NCI-H2029 (cell line): ENCODE measurements around the gene PSD.

Experiments
- DNase-seq: peaks from one replicate; lab custom pipeline; 2025; lab: John Stamatoyannopoulos, UW

Gene PSD

DNA sequence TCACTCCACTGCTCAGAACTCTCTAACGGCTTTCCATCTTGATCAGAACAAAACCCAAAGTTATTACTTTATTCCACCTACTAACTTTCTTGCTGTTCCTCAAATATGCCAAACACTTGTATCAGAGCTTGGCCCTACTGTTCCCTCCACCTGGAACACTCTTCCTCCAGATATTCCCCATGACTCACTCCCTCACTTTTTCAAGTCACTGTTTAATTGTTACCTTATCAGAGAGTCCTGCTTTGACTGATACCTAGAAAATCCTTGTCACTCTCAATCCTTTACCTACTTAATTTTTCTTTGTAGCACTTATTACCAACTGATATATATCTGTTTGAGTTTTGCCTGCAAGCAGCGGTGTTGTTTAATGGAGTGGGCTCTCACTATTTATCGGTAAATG is 28.7 kb downstream of the PSD start:
- no peak for DNase-seq

- no peak for DNase-seq
Observed at GRCh38 chr10:102384606-102385429, 33.8 kb downstream of the PSD start.

DNA sequence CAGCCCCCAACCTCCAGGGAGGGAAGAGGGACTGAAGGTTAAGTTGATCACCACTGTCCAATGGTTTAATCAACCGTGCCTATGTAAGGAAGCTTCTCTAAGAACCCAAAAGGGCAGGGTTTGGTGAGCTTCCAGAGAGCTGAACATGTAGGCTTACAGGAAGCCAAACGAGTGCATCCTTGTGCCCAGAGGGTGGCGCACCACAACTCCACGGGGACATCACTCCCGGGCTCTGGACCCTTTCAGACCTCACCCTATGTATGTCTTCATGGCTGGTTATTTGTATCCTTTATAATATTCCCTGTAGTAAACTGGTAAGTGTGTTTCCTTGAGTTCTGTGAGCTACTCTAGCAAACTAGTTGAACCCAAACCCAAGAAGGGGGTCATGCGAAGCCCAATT is 34.5 kb downstream of the PSD start:
- DNase-seq: no peak

DNA sequence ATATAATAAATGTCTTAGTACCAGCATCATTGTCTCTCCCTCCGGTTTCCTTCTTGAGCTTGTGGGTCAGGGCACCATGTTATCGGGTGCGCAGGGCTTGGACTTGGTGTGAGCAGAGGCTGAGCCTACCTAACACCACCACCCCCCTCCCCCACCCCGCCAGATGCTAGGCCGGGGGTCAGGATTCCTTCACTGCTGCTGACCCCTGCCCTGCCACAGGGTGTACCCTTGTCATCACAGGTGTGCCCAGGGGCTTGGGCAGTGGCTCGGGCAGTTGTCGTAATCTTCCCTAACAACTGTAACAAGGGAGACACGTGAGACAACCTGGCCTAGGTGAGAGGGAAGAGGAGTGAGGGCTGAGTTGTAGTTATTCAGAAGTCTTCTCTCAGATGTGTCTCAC is 35.7 kb downstream of the PSD start:
- DNase-seq: no peak

DNA sequence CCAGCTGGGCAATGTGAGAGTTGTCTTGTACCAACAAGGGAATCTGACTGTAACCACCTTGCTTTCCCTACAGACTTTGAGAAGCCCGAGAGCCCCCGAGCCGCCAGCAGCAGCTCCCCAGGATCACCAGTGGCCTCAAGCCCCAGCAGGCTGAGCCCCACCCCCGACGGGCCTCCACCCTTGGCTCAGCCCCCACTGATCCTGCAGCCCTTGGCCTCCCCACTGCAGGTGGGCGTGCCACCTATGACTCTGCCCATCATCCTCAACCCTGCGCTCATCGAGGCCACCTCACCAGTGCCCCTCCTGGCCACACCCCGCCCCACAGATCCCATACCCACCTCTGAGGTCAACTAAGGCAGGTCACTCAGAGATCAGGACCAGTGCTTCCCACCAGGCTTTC is 36.6 kb downstream of the PSD start:
- DNase-seq: no peak

- DNase-seq: no peak
Observed at GRCh38 chr10:102379383-102379782, 39.2 kb downstream of the PSD start.

DNA sequence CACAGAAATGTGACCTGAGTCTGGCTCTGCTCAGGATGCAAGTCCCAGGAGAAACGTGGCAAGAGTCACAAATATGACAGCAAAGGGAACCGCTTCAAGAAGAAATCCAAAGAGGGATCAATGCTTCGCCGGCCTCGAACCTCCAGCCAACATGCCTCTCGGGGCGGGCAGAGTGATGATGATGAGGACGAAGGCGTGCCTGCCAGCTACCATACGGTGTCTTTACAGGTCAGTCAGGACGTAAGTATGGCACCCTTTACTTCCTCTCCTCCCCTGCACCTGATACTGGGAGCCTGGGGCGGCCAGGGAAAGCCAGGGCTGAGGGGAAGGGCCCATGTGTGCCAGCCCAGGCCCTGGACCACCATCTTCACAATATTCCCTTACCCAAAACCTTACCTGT is 41.7 kb downstream of the PSD start:
- DNase-seq: no peak

- DNase-seq: no peak
Observed at GRCh38 chr10:102375867-102376266, 42.7 kb downstream of the PSD start.

DNA sequence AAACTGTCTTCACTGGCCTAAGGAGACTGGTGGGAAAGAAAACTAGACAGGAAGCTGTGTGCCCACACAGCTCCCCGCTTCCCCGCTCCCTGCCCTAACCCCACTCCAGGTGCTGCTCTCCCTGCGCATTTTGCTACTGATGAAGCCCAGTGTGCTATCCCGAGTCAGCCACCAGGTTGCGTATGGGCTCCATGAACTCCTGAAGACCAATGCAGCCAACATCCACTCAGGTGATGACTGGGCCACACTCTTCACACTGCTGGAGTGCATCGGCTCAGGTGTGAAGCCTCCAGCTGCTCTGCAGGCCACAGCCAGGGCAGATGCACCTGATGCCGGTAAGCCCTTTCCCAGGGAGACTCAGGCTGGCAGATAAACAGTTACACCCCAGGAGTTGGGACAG is 43.3 kb downstream of the PSD start:
- no peak for DNase-seq

- no peak for DNase-seq
Observed at GRCh38 chr10:102371295-102371694, 47.3 kb downstream of the PSD start.

- no peak for DNase-seq
Observed at GRCh38 chr10:102368077-102368476, 50.5 kb downstream of the PSD start.

DNA sequence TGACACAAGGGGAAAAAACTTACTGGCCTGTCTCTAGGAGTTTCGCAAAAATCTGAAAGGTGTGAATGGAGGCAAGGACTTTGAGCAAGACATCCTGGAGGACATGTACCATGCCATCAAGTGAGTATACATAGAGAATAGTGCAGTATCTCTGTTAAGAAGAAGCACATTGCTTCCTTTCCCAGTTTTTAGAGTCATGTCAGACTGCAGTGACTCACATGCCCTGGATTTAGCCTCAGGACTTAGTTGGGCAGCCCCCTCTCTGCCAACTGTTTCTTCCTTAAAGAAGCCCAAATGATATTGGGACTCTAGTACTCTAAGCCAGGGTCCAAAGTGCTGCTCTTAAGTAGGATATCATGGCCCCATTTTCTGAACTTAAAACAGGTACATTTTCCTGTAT is 51.1 kb downstream of the PSD start:
- DNase-seq: no peak

DNA sequence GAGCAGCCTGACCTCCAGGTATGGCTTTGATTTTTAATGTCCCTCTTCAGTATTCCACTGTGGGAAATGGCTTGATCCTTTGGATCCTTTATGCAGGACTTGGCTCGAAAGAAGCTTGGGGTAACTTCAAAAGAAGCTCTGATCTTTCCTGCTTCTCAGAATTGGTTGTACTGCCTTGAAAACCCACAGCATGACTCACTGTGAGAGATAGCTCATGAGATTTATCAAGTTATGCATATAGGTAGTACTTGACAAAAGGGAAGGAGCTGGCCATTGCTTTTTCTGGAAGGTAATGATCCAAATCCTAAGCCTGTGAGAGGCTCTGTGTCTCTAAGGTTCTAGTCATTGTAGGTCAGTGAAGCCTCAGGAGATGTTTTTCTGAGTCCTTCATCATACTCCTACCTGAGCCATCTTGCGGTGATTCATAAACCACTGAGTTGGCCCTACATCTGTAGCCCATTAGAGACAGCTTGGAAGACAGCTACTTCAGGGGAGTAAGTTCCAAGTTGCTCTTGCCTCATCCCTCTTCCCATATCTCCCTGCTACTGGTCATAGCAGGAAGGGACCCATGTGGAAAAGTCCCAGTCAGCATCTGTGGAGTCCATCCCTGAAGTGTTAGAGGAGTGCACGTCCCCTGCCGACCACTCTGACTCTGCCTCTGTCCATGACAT is 59.7 kb downstream of the PSD start:
- no peak for DNase-seq

GRCh38 chr10:102354451-102354850 is 64.1 kb downstream of the PSD start:
- DNase-seq: no peak
